GM23338 (cell line): Measurements from ENCODE around the gene CDC42SE1. TPM values are rescaled to one million over a fixed set of nuclear protein-coding genes. Genes with fewer than 3 reads are reported as not detected.

Experiments used
- ATAC-seq: fragments of 200-7000 bp; cut with Tn5 transposase; 3 replicates; pipeline ENCODE4 v1.9.1; 2020
- DNase-seq: peaks from one replicate; pipeline ENCODE4 v3.0.0-alpha.2; 2015; ENCODE audit warnings: low spot score
- H2AFZ ChIP-seq: fragments of 200-600 bp; sonication (generic); 2 replicates; pipeline ENCODE4 v1.8.0; 2016; ENCODE audit warnings: antibody characterized with exemption, mild to moderate bottlenecking, moderate library complexity
- H3F3A ChIP-seq: fragments of 200-600 bp; sonication (generic); replicated peaks from 2 replicates; pipeline ENCODE4 v1.8.0; 2017; ENCODE audit warnings: antibody characterized with exemption, mixed run types, low read depth
- H3K27ac ChIP-seq: fragments of 200-600 bp; sonication (generic); 2 replicates; pipeline ENCODE4 v1.6.1; 2016; ENCODE audit warnings: low read depth
- H3K27me3 ChIP-seq: fragments of 200-600 bp; sonication (generic); 2 replicates; pipeline ENCODE4 v1.8.0; 2016; ENCODE audit warnings: mild to moderate bottlenecking, mixed run types, moderate library complexity; ENCODE audit not compliant: insufficient read depth
- H3K36me3 ChIP-seq: fragments of 200-600 bp; sonication (generic); 2 replicates; pipeline ENCODE4 v1.8.0; 2016; ENCODE audit warnings: mild to moderate bottlenecking; ENCODE audit not compliant: insufficient read depth
- H3K4me1 ChIP-seq: fragments of 200-600 bp; sonication (generic); 2 replicates; pipeline ENCODE4 v1.8.0; 2016; ENCODE audit warnings: mild to moderate bottlenecking, moderate library complexity; ENCODE audit not compliant: insufficient read depth
- H3K4me2 ChIP-seq: fragments of 200-600 bp; sonication (generic); 2 replicates; pipeline ENCODE4 v1.7.1; 2017; ENCODE audit warnings: mixed run types
- H3K4me3 ChIP-seq: fragments of 200-600 bp; sonication (generic); 2 replicates; pipeline ENCODE4 v1.6.1; 2016; ENCODE audit warnings: mixed run types
- H3K79me2 ChIP-seq: fragments of 200-600 bp; sonication (generic); replicated peaks from 2 replicates; pipeline ENCODE4 v1.8.0; 2017; ENCODE audit warnings: mild to moderate bottlenecking; ENCODE audit not compliant: insufficient read depth
- H3K9me2 ChIP-seq: fragments of 200-600 bp; sonication (generic); 2 replicates; pipeline ENCODE4 v1.8.0; 2017; ENCODE audit not compliant: insufficient read depth
- H4K20me1 ChIP-seq: fragments of 200-600 bp; sonication (generic); replicated peaks from 2 replicates; pipeline ENCODE4 v1.8.0; 2017; ENCODE audit warnings: mild to moderate bottlenecking; ENCODE audit not compliant: insufficient read depth
- H3K27ac Mint-ChIP-seq: 2 replicates; pipeline ENCODE4 v1.8.0; 2020; ENCODE audit warnings: inconsistent platforms, mild to moderate bottlenecking, moderate library complexity, mixed read lengths
- H3K27me3 Mint-ChIP-seq: 3 replicates; pipeline ENCODE4 v1.8.0; 2022; ENCODE audit warnings: low read depth, mild to moderate bottlenecking, moderate library complexity, mixed read lengths, inconsistent platforms; ENCODE audit not compliant: insufficient read depth, poor library complexity
- H3K36me3 Mint-ChIP-seq: 3 replicates; pipeline ENCODE4 v1.8.0; 2021; ENCODE audit warnings: low read depth, mild to moderate bottlenecking, inconsistent platforms, moderate library complexity, mixed read lengths
- H3K4me1 Mint-ChIP-seq: 3 replicates; pipeline ENCODE4 v1.8.0; 2020; ENCODE audit warnings: mild to moderate bottlenecking, inconsistent platforms, mixed read lengths
- H3K4me3 Mint-ChIP-seq: 3 replicates; pipeline ENCODE4 v1.8.0; 2021; ENCODE audit warnings: moderate library complexity, mild to moderate bottlenecking, inconsistent platforms, mixed read lengths
- H3K9me3 Mint-ChIP-seq: 3 replicates; pipeline ENCODE4 v1.8.0; 2020; ENCODE audit warnings: moderate library complexity, mild to moderate bottlenecking, inconsistent platforms, mixed read lengths
- CREB1 ChIP-seq: fragments of 250-450 bp; sonication (Bioruptor Pico); IDR thresholded peaks from 2 replicates; pipeline ENCODE4 v1.5.0; 2020; ENCODE audit warnings: low read depth, mild to moderate bottlenecking, moderate library complexity
- EZH2 ChIP-seq: fragments of 200-600 bp; sonication (generic); IDR thresholded peaks from one replicate; pipeline ENCODE4 v1.8.0; 2017; ENCODE audit warnings: antibody characterized with exemption, mild to moderate bottlenecking, low read depth; ENCODE audit not compliant: unreplicated experiment
- EZH2phosphoT487 ChIP-seq: fragments of 200-600 bp; sonication (generic); IDR thresholded peaks from one replicate; pipeline ENCODE4 v1.8.1; 2018; ENCODE audit warnings: antibody characterized with exemption; ENCODE audit not compliant: unreplicated experiment
- JUNB ChIP-seq: IDR thresholded peaks from one replicate; pipeline ENCODE4 v1.6.1; 2016; ENCODE audit warnings: antibody characterized with exemption; ENCODE audit not compliant: unreplicated experiment
- NANOG ChIP-seq: IDR thresholded peaks from 2 replicates; pipeline ENCODE4 v1.6.1; 2016; ENCODE audit warnings: antibody characterized with exemption, borderline replicate concordance
- POLR2AphosphoS5 ChIP-seq: IDR thresholded peaks from 2 replicates; pipeline ENCODE4 v1.6.1; 2016; ENCODE audit warnings: antibody characterized with exemption, low read depth
- STAT1 ChIP-seq: IDR thresholded peaks from one replicate; pipeline ENCODE4 v1.6.1; 2016; ENCODE audit warnings: antibody characterized with exemption; ENCODE audit not compliant: unreplicated experiment
- ZNF114 ChIP-seq: fragments of 250-450 bp; sonication (Bioruptor Pico); IDR thresholded peaks from 2 replicates; pipeline ENCODE4 v1.5.0; 2020; ENCODE audit warnings: mild to moderate bottlenecking, moderate library complexity
- ZNF331 ChIP-seq: fragments of 250-450 bp; sonication (Bioruptor Pico); IDR thresholded peaks from 2 replicates; pipeline ENCODE4 v1.5.0; 2020; ENCODE audit warnings: low read depth, mild to moderate bottlenecking, moderate library complexity
- polyA plus RNA-seq: library from polyadenylated mRNA; unstranded; fragments of >200 nt; fragmentation: Nextera tagmentation; extraction: Ambion mirVana; gene quantifications from 2 replicates; pipeline ENCODE4 v1.2.1, GENCODE V29; 2016
- total RNA-seq: library from RNA; depleted of rRNA; stranded (reverse); fragments of >200 nt; shearing (Covaris generic); gene quantifications from 2 replicates; pipeline ENCODE4 v1.2.3, GENCODE V29; 2014
- TF ChIP-seq, protein P1 (sequence below), 2 experiments: fragments of 200-600 bp in 1 of 2; sonication (generic) in 1 of 2; conservative IDR thresholded peaks; 2 replicates each; pipeline versions ENCODE4 v1.5.1 to v1.6.1; 2016 to 2017; ENCODE audit warnings: antibody characterized with exemption in 2 of 2, low read depth in 2 of 2, mild to moderate bottlenecking in 2 of 2, moderate library complexity in 1 of 2
- TF ChIP-seq, protein P2 (sequence below): fragments of 250-450 bp; sonication (Bioruptor Pico); IDR thresholded peaks from 2 replicates; pipeline ENCODE4 v1.5.0; 2020; ENCODE audit warnings: mild to moderate bottlenecking, moderate library complexity
- TF ChIP-seq, protein P3 (sequence below): IDR thresholded peaks from one replicate; pipeline ENCODE4 v1.6.1; 2018; ENCODE audit warnings: antibody characterized with exemption; ENCODE audit not compliant: unreplicated experiment
- TF ChIP-seq, protein P4 (sequence below): IDR thresholded peaks from 2 replicates; pipeline ENCODE4 v1.6.1; 2016; ENCODE audit warnings: antibody characterized with exemption

CDC42SE1 gene
- total and polyA plus RNA-seq, 2 experiments from 2014 or later, result 18.3 to 49.1 TPM

DNA sequence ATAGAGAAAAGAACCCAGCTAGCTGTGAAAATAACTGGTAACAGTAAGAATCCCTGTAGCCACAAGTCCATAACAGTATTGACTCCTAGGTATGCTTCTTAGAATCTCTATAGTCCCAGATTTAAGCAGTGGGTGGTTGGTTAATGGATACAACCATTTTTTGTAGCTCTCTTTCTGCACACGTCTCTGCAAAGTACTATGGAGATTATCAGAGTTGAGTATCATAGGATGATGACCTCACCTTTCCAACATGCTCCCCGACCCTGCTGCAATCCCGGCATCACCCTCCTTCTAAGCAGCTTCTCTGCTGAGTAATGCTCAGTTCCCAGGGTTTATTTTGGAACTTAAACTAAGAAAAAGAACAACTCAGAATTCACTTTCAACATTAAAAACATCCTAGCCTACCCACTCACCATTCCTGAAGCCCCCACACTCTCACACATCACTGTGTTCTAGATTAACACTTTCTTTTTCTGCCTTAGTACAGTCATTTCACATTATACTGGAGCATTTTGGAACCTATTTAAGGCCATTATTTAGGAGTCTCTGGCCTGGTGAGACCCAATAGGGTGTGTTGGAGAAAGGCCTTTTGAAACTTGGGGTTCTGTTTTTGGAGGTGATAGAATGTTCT lies 3.4 kb upstream of the CDC42SE1 start:
- no peaks in the 10 kb centered on the region for H3K9me2 ChIP-seq
- H3K79me2 ChIP-seq, result peaks cover 78% of the 10 kb centered on the region
- no peak overlapping the region; the same call in 1 of the 2 replicates for H3K27ac ChIP-seq
- H3K4me3 Mint-ChIP-seq, result peak overlapping the region; percentile 90; the same call in 1 of the 3 replicates
- peaks cover 15% of the 10 kb centered on the region for H3K27me3 Mint-ChIP-seq
- H3K4me1 ChIP-seq, result peaks cover 21% of the 10 kb centered on the region
- peaks cover 3% of the 10 kb centered on the region; the same call in 1 of the 2 replicates for H4K20me1 ChIP-seq
- H3K4me3 ChIP-seq, result no peak overlapping the region
- H3K36me3 ChIP-seq, result no peaks in the 10 kb centered on the region
- peaks cover 11% of the 10 kb centered on the region; the same call in 1 of the 2 replicates for H3F3A ChIP-seq
- DNase-seq (no peak), ATAC-seq (no peak)
- no peak overlapping the region for H3K4me2 ChIP-seq
- no peak for TF ChIP-seq POLR2AphosphoS5
- TF ChIP-seq ZNF331 (CRISPR knock-in tag), result no peak
- no peak for TF ChIP-seq CREB1 (CRISPR knock-in tag)
- no peak for TF ChIP-seq NANOG
- TF ChIP-seq, protein P1, sequence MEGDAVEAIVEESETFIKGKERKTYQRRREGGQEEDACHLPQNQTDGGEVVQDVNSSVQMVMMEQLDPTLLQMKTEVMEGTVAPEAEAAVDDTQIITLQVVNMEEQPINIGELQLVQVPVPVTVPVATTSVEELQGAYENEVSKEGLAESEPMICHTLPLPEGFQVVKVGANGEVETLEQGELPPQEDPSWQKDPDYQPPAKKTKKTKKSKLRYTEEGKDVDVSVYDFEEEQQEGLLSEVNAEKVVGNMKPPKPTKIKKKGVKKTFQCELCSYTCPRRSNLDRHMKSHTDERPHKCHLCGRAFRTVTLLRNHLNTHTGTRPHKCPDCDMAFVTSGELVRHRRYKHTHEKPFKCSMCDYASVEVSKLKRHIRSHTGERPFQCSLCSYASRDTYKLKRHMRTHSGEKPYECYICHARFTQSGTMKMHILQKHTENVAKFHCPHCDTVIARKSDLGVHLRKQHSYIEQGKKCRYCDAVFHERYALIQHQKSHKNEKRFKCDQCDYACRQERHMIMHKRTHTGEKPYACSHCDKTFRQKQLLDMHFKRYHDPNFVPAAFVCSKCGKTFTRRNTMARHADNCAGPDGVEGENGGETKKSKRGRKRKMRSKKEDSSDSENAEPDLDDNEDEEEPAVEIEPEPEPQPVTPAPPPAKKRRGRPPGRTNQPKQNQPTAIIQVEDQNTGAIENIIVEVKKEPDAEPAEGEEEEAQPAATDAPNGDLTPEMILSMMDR (conservative IDR thresholded peaks at IDR 0.05; ENCODE audit: low read depth in 2 of 2), result no peak
- TF ChIP-seq, protein P2, sequence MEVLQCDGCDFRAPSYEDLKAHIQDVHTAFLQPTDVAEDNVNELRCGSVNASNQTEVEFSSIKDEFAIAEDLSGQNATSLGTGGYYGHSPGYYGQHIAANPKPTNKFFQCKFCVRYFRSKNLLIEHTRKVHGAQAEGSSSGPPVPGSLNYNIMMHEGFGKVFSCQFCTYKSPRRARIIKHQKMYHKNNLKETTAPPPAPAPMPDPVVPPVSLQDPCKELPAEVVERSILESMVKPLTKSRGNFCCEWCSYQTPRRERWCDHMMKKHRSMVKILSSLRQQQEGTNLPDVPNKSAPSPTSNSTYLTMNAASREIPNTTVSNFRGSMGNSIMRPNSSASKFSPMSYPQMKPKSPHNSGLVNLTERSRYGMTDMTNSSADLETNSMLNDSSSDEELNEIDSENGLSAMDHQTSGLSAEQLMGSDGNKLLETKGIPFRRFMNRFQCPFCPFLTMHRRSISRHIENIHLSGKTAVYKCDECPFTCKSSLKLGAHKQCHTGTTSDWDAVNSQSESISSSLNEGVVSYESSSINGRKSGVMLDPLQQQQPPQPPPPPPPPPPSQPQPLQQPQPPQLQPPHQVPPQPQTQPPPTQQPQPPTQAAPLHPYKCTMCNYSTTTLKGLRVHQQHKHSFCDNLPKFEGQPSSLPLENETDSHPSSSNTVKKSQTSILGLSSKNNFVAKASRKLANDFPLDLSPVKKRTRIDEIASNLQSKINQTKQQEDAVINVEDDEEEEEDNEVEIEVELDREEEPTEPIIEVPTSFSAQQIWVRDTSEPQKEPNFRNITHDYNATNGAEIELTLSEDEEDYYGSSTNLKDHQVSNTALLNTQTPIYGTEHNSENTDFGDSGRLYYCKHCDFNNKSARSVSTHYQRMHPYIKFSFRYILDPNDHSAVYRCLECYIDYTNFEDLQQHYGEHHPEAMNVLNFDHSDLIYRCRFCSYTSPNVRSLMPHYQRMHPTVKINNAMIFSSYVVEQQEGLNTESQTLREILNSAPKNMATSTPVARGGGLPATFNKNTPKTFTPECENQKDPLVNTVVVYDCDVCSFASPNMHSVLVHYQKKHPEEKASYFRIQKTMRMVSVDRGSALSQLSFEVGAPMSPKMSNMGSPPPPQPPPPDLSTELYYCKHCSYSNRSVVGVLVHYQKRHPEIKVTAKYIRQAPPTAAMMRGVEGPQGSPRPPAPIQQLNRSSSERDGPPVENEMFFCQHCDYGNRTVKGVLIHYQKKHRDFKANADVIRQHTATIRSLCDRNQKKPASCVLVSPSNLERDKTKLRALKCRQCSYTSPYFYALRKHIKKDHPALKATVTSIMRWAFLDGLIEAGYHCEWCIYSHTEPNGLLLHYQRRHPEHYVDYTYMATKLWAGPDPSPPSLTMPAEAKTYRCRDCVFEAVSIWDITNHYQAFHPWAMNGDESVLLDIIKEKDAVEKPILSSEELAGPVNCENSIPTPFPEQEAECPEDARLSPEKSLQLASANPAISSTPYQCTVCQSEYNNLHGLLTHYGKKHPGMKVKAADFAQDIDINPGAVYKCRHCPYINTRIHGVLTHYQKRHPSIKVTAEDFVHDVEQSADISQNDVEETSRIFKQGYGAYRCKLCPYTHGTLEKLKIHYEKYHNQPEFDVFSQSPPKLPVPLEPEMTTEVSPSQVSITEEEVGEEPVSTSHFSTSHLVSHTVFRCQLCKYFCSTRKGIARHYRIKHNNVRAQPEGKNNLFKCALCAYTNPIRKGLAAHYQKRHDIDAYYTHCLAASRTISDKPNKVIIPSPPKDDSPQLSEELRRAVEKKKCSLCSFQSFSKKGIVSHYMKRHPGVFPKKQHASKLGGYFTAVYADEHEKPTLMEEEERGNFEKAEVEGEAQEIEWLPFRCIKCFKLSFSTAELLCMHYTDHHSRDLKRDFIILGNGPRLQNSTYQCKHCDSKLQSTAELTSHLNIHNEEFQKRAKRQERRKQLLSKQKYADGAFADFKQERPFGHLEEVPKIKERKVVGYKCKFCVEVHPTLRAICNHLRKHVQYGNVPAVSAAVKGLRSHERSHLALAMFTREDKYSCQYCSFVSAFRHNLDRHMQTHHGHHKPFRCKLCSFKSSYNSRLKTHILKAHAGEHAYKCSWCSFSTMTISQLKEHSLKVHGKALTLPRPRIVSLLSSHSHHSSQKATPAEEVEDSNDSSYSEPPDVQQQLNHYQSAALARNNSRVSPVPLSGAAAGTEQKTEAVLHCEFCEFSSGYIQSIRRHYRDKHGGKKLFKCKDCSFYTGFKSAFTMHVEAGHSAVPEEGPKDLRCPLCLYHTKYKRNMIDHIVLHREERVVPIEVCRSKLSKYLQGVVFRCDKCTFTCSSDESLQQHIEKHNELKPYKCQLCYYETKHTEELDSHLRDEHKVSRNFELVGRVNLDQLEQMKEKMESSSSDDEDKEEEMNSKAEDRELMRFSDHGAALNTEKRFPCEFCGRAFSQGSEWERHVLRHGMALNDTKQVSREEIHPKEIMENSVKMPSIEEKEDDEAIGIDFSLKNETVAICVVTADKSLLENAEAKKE (CRISPR knock-in tag), result no peak
- TF ChIP-seq, protein P3, sequence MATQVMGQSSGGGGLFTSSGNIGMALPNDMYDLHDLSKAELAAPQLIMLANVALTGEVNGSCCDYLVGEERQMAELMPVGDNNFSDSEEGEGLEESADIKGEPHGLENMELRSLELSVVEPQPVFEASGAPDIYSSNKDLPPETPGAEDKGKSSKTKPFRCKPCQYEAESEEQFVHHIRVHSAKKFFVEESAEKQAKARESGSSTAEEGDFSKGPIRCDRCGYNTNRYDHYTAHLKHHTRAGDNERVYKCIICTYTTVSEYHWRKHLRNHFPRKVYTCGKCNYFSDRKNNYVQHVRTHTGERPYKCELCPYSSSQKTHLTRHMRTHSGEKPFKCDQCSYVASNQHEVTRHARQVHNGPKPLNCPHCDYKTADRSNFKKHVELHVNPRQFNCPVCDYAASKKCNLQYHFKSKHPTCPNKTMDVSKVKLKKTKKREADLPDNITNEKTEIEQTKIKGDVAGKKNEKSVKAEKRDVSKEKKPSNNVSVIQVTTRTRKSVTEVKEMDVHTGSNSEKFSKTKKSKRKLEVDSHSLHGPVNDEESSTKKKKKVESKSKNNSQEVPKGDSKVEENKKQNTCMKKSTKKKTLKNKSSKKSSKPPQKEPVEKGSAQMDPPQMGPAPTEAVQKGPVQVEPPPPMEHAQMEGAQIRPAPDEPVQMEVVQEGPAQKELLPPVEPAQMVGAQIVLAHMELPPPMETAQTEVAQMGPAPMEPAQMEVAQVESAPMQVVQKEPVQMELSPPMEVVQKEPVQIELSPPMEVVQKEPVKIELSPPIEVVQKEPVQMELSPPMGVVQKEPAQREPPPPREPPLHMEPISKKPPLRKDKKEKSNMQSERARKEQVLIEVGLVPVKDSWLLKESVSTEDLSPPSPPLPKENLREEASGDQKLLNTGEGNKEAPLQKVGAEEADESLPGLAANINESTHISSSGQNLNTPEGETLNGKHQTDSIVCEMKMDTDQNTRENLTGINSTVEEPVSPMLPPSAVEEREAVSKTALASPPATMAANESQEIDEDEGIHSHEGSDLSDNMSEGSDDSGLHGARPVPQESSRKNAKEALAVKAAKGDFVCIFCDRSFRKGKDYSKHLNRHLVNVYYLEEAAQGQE, result no peak
- no peak for TF ChIP-seq ZNF114 (CRISPR knock-in tag)
- no peak for TF ChIP-seq EZH2phosphoT487
- TF ChIP-seq, protein P4, sequence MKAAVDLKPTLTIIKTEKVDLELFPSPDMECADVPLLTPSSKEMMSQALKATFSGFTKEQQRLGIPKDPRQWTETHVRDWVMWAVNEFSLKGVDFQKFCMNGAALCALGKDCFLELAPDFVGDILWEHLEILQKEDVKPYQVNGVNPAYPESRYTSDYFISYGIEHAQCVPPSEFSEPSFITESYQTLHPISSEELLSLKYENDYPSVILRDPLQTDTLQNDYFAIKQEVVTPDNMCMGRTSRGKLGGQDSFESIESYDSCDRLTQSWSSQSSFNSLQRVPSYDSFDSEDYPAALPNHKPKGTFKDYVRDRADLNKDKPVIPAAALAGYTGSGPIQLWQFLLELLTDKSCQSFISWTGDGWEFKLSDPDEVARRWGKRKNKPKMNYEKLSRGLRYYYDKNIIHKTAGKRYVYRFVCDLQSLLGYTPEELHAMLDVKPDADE, result no peak
- TF ChIP-seq JUNB, result no peak
- TF ChIP-seq EZH2, result no peak
- TF ChIP-seq STAT1, result no peak
- H3K36me3 Mint-ChIP-seq, result peaks cover 30% of the 10 kb centered on the region
- no peaks in the 10 kb centered on the region for H3K27me3 ChIP-seq
- H3K9me3 Mint-ChIP-seq, result no peaks in the 10 kb centered on the region
- peaks cover 31% of the 10 kb centered on the region for H3K4me1 Mint-ChIP-seq
- peak overlapping the region; percentile 55 for H3K27ac Mint-ChIP-seq
- no peak overlapping the region for H2AFZ ChIP-seq
